GM12865 (cell line): ENCODE measurements around the gene KIF3B.

Source experiments
- DNase-seq: peaks from one replicate; pipeline ENCODE4 v3.0.0; 2010; ENCODE audit warnings: low read depth
- H3K4me3 ChIP-seq: 2 replicates; pipeline ENCODE4 v1.5.1; 2011; ENCODE audit warnings: mild to moderate bottlenecking, low read depth, low read length, control low read depth
- TF ChIP-seq, protein P1 (sequence below): IDR thresholded peaks from 2 replicates; pipeline ENCODE4 v1.5.1; 2011; ENCODE audit warnings: low read length, control low read depth, low read depth, inconsistent platforms; ENCODE audit not compliant: insufficient read depth; ENCODE audit errors: missing control alignments

Gene KIF3B

DNA sequence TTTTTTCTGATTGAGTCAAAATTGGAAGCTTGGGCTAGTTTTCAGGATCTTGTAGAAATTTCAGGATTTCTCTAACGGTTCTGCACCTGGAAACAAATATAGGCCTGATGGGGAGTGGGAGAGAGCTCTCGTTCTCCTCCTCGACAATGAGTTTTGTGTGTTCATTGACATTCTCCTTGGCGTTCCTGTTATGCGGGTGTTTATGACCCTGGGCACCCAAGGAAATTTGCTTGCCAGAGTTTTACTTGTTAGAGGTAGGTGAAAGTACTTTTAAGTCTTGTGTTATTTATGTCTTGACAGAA, 82.8 kb downstream of the KIF3B start:
- no peak for DNase-seq
- TF ChIP-seq, protein P1, sequence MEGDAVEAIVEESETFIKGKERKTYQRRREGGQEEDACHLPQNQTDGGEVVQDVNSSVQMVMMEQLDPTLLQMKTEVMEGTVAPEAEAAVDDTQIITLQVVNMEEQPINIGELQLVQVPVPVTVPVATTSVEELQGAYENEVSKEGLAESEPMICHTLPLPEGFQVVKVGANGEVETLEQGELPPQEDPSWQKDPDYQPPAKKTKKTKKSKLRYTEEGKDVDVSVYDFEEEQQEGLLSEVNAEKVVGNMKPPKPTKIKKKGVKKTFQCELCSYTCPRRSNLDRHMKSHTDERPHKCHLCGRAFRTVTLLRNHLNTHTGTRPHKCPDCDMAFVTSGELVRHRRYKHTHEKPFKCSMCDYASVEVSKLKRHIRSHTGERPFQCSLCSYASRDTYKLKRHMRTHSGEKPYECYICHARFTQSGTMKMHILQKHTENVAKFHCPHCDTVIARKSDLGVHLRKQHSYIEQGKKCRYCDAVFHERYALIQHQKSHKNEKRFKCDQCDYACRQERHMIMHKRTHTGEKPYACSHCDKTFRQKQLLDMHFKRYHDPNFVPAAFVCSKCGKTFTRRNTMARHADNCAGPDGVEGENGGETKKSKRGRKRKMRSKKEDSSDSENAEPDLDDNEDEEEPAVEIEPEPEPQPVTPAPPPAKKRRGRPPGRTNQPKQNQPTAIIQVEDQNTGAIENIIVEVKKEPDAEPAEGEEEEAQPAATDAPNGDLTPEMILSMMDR, result no peak
- H3K4me3 ChIP-seq, result peak overlapping the region; percentile 93

DNA sequence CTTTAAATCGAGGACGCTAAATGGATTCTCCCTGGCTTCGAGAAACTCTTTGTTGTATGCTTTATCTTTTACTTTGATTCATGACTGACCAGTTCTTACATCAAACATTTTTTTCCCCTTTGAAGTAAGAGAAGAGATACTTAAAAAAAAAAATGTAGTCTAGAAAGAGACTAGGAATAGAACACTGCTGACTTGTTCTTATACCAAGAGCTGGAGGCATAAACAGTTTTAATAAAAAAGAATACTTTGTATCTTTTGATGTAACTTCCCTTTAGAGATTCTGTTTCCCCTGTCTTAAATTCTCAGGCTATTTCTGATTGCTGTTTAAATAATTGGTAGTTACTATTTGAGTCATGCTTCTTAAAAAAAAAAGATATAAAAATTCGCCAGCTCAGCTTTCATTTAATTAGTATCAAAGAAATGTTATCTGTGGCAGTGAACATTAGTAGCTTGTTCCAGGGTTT, 85.5 kb downstream of the KIF3B start:
- TF ChIP-seq, protein P1, result no peak
- no peak for DNase-seq
- no peak overlapping the region for H3K4me3 ChIP-seq

DNA sequence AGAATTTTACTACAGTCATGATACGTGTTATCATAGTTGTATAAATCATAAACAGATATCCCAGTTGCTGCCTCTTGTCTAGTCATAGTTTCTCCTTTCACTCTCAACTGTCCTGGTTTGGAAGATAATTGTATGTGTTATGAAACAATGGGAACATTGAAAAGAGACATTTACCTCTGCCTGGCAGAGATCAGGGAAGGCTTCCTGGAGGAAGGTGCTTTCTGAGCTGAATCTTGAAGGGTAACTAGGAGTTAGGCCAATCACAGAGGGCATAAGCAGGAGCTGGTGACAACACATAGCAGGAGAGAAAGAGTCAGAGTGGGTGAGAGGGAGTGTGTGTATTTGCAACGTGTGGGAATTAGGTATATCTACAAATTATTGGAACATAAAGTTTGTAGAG, 86.0 kb downstream of the KIF3B start:
- no peak overlapping the region for H3K4me3 ChIP-seq

DNA sequence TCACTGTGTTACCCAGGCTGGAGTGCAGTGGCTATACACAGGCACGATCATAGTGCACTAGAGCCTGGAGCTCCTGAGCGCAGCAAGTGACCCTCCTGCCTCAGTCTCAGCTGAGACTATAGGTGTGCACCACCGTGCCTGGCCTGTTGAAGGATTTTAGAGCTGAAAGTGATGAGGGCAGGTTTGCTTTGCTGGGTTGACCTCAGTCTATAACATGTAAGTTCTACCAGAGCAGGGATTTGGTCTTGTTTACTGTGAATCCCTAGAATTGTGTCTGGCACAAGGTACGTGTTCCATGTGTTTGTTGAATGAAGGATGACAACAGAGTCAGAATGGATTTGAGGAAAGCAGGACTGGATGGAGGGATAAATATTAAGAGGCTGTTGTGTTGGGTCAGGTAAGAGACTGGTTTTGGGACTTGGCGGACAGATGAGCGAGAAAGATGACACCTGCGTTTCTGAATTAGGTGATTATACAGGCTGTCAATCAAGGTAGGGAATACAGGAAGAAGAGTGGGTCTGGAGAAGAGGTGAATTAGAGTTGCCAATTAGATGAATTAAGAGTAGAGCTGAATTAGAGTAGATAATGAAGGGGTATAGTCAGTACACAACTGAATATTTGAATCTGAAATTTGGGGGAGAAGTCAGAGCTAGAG, 87.2 kb downstream of the KIF3B start:
- H3K4me3 ChIP-seq, result no peak overlapping the region
- TF ChIP-seq, protein P1, result no peak
- no peak for DNase-seq

More for the DNA sequence above, 86.0 kb downstream of the KIF3B start:
- TF ChIP-seq, protein P1, result no peak
- DNase-seq, result no peak

DNA sequence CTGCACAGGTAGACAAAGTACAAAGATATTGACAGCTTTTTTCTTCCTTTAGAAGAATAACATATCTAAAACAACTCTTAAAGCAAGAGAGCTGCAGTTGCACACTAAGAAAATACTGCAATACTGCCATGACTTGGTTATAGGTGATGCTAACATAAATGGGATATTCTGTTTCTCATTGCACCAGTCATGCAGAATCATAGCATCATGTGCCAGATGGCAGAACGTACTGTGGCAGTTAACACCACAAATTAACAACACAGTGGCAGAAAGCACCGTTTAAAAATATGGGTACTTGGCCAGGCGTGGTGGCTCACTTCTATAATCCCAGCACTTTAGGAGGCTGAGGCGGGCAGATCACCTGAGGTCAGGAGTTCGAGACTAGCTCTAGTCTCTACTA, 88.1 kb downstream of the KIF3B start:
- no peak overlapping the region for H3K4me3 ChIP-seq
- TF ChIP-seq, protein P1, result no peak
- DNase-seq, result no peak

DNA sequence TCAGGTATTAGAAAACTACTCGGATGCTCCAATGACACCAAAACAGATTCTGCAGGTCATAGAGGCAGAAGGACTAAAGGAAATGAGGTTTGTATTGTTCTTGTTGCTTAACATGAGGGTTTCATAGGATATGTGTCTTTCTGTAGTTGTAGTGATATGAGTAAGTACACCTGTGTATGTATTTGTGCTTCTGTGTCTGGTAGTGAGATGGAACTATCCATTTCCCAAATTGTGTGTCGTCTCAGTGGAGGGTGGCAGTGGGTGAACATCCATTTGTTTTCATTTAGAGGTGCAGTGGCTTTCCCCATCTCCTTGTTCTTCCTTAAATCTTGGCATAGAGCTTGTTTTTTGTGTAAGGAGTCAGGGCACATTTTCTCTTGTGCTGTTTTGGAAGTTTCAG, 88.9 kb downstream of the KIF3B start:
- no peak overlapping the region for H3K4me3 ChIP-seq
- TF ChIP-seq, protein P1, result no peak
- peak; percentile 59 for DNase-seq

DNA sequence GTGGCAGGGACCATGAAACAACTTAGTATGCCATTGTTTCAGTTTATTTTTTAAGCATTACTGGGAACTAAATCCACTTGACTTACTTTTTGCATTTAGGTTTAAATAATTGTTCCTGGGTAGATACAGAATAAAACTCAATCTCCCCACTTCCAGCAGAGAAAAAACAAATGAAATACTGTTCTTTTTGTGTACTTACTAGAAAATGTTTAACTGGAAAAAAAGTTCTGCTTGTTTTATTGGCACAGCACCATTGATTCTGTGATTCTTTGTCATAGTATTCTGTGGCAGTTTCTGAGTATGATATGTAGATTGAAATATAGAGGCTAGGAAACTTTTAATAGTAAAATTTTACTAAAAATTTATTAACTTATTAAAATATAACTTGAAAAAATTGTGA, 90.9 kb downstream of the KIF3B start:
- no peak overlapping the region for H3K4me3 ChIP-seq
- no peak for DNase-seq
- TF ChIP-seq, protein P1, result no peak
